Neural progenitor cell (in vitro differentiated cells): ENCODE data around the gene PRKRIP1. TPM values are rescaled to one million over a fixed set of nuclear protein-coding genes. Genes with fewer than 3 reads are reported as not detected.
"Not testable (repeated sequence)": the region's sequence is repeated elsewhere in the genome, so short reads cannot be mapped to it uniquely, and the experiment has no call there.

Experiments
- DNase-seq: peaks from one replicate; pipeline ENCODE4 v3.0.0-alpha.2; 2016; ENCODE audit warnings: low spot score
- H2AFZ ChIP-seq: fragments of 200-600 bp; sonication (generic); replicated peaks from 2 replicates; pipeline ENCODE4 v1.6.1; 2016; ENCODE audit warnings: antibody characterized with exemption
- H3F3A ChIP-seq: fragments of 200-600 bp; sonication (generic); 2 replicates; pipeline ENCODE4 v1.6.1; 2016; ENCODE audit warnings: antibody characterized with exemption, low read depth
- H3K27ac ChIP-seq: fragments of 200-600 bp; sonication (generic); 2 replicates; pipeline ENCODE4 v1.5.1; 2016; ENCODE audit warnings: mild to moderate bottlenecking
- H3K27me3 ChIP-seq: fragments of 200-600 bp; sonication (generic); 2 replicates; pipeline ENCODE4 v1.6.1; 2016; ENCODE audit warnings: mild to moderate bottlenecking, moderate library complexity
- H3K36me3 ChIP-seq: fragments of 200-600 bp; sonication (generic); 2 replicates; pipeline ENCODE4 v1.5.1; 2016
- H3K4me1 ChIP-seq: fragments of 200-600 bp; sonication (generic); 2 replicates; pipeline ENCODE4 v1.6.1; 2016; ENCODE audit warnings: mixed run types
- H3K4me2 ChIP-seq: fragments of 200-600 bp; sonication (generic); 2 replicates; pipeline ENCODE4 v1.6.1; 2016
- H3K4me3 ChIP-seq: fragments of 200-600 bp; sonication (generic); 2 replicates; pipeline ENCODE4 v1.5.1; 2016
- H3K79me2 ChIP-seq: fragments of 200-600 bp; sonication (generic); 2 replicates; pipeline ENCODE4 v1.6.1; 2016; ENCODE audit warnings: low read depth
- H3K9ac ChIP-seq: fragments of 200-600 bp; sonication (generic); 2 replicates; pipeline ENCODE4 v1.6.1; 2016
- H3K9me3 ChIP-seq: fragments of 200-600 bp; sonication (generic); 2 replicates; pipeline ENCODE4 v1.5.1; 2016; ENCODE audit warnings: low read depth
- H4K20me1 ChIP-seq: fragments of 200-600 bp; sonication (generic); 2 replicates; pipeline ENCODE4 v1.6.1; 2016; ENCODE audit warnings: low read depth
- H3K27ac Mint-ChIP-seq: 3 replicates; pipeline ENCODE4 v1.8.0; 2021; ENCODE audit warnings: mixed read lengths
- H3K27me3 Mint-ChIP-seq: 2 replicates; pipeline ENCODE4 v1.8.0; 2022; ENCODE audit warnings: low read depth, mild to moderate bottlenecking, inconsistent platforms, moderate library complexity, mixed read lengths; ENCODE audit not compliant: insufficient read depth
- H3K36me3 Mint-ChIP-seq: 3 replicates; pipeline ENCODE4 v1.8.0; 2021; ENCODE audit warnings: mixed read lengths
- H3K4me1 Mint-ChIP-seq: 3 replicates; pipeline ENCODE4 v1.8.0; 2021; ENCODE audit warnings: mixed read lengths
- H3K4me3 Mint-ChIP-seq: 3 replicates; pipeline ENCODE4 v1.8.0; 2021; ENCODE audit warnings: mild to moderate bottlenecking, moderate library complexity, mixed read lengths
- H3K9me3 Mint-ChIP-seq: 3 replicates; pipeline ENCODE4 v1.8.0; 2020; ENCODE audit warnings: mixed read lengths
- CTCF ChIP-seq: fragments of 200-600 bp; sonication (generic); IDR thresholded peaks from 2 replicates; pipeline ENCODE4 v1.5.1; 2017; ENCODE audit warnings: antibody characterized with exemption, mild to moderate bottlenecking
- EZH2 ChIP-seq: fragments of 200-600 bp; sonication (generic); IDR thresholded peaks from 2 replicates; pipeline ENCODE4 v1.6.1; 2017; ENCODE audit warnings: antibody characterized with exemption, mild to moderate bottlenecking, moderate library complexity
- EZH2phosphoT487 ChIP-seq: fragments of 200-600 bp; sonication (generic); IDR thresholded peaks from 2 replicates; pipeline ENCODE4 v1.6.1; 2017; ENCODE audit warnings: antibody characterized with exemption
- total RNA-seq: library from RNA; depleted of rRNA; stranded (reverse); fragments of >200 nt; gene quantifications from 2 replicates; pipeline ENCODE4 v1.2.3, GENCODE V29; 2015; ENCODE audit warnings: low replicate concordance

PRKRIP1 gene
- total RNA-seq, 1 donor from 2014 or later, result 29.1 TPM

- H3K4me1 Mint-ChIP-seq, result peaks cover 2% of the 10 kb centered on the region
- Histone ChIP-seq H3K36me3 (no peaks in the 10 kb centered on the region), H3K27ac (no peak overlapping the region), H3K4me2 (no peak overlapping the region), H3K4me3 (no peak overlapping the region), H4K20me1 (no peaks in the 10 kb centered on the region), H2AFZ (no peak overlapping the region), H3K9ac (no peak overlapping the region), H3K9me3 (no peaks in the 10 kb centered on the region), H3F3A (peaks cover 10% of the 10 kb centered on the region), H3K79me2 (no peaks in the 10 kb centered on the region), H3K4me1 (peaks cover 9% of the 10 kb centered on the region), H3K27me3 (no peaks in the 10 kb centered on the region)
- no peak for TF ChIP-seq EZH2phosphoT487
- no peak for TF ChIP-seq CTCF
- no peak for TF ChIP-seq EZH2
- H3K36me3 Mint-ChIP-seq, result peaks cover 6% of the 10 kb centered on the region
- H3K4me3 Mint-ChIP-seq, result no peak overlapping the region
- no peak for DNase-seq
- no peak overlapping the region for H3K27ac Mint-ChIP-seq
- H3K9me3 Mint-ChIP-seq, result no peaks in the 10 kb centered on the region
- peaks cover 2% of the 10 kb centered on the region for H3K27me3 Mint-ChIP-seq
Measured at GRCh38 chr7:102453319-102453718, 57.2 kb downstream of the PRKRIP1 start.

- peaks cover 2% of the 10 kb centered on the region for H3K27me3 Mint-ChIP-seq
- Histone ChIP-seq H3F3A (peaks cover 10% of the 10 kb centered on the region), H2AFZ (no peak overlapping the region), H3K4me1 (peaks cover 9% of the 10 kb centered on the region), H3K9me3 (no peaks in the 10 kb centered on the region), H4K20me1 (no peaks in the 10 kb centered on the region), H3K27ac (no peak overlapping the region), H3K4me2 (no peak overlapping the region), H3K27me3 (no peaks in the 10 kb centered on the region), H3K9ac (no peak overlapping the region), H3K36me3 (no peaks in the 10 kb centered on the region), H3K79me2 (no peaks in the 10 kb centered on the region), H3K4me3 (no peak overlapping the region)
- H3K4me1 Mint-ChIP-seq, result peaks cover 2% of the 10 kb centered on the region
- no peak overlapping the region for H3K27ac Mint-ChIP-seq
- no peak for DNase-seq
- H3K36me3 Mint-ChIP-seq, result peaks cover 2% of the 10 kb centered on the region
- H3K4me3 Mint-ChIP-seq, result no peak overlapping the region
- no peaks in the 10 kb centered on the region for H3K9me3 Mint-ChIP-seq
- TF ChIP-seq CTCF (no peak), EZH2phosphoT487 (no peak), EZH2 (no peak)
Measured at GRCh38 chr7:102454468-102454867, 58.3 kb downstream of the PRKRIP1 start.

GRCh38 chr7:102454932-102455331 lies 58.8 kb downstream of the PRKRIP1 start:
- H3K9ac ChIP-seq, H3K9me3 ChIP-seq, H3K27ac ChIP-seq, H3K27me3 ChIP-seq, H3K27ac Mint-ChIP-seq, H3K9me3 Mint-ChIP-seq, H3K36me3 ChIP-seq, H3K4me2 ChIP-seq, H3K4me3 Mint-ChIP-seq, H2AFZ ChIP-seq, H3K4me1 ChIP-seq, DNase-seq, H3K36me3 Mint-ChIP-seq, H3K79me2 ChIP-seq, H4K20me1 ChIP-seq, H3K4me1 Mint-ChIP-seq, H3K4me3 ChIP-seq, H3K27me3 Mint-ChIP-seq: not testable (repeated sequence)
- H3F3A ChIP-seq, result peaks cover 10% of the 10 kb centered on the region

- Histone ChIP-seq H2AFZ (no peak overlapping the region), H3K27me3 (no peaks in the 10 kb centered on the region), H3F3A (peaks cover 8% of the 10 kb centered on the region), H3K36me3 (no peaks in the 10 kb centered on the region), H4K20me1 (no peaks in the 10 kb centered on the region), H3K79me2 (no peaks in the 10 kb centered on the region), H3K27ac (no peak overlapping the region), H3K9ac (no peak overlapping the region), H3K4me3 (no peak overlapping the region), H3K4me2 (no peak overlapping the region), H3K4me1 (peaks cover 9% of the 10 kb centered on the region), H3K9me3 (no peaks in the 10 kb centered on the region)
- Mint-ChIP-seq H3K27me3 (peaks cover 2% of the 10 kb centered on the region), H3K9me3 (no peaks in the 10 kb centered on the region), H3K27ac (no peak overlapping the region), H3K4me1 (peaks cover 2% of the 10 kb centered on the region), H3K36me3 (peaks cover 2% of the 10 kb centered on the region), H3K4me3 (no peak overlapping the region)
- TF ChIP-seq EZH2phosphoT487, result no peak
- TF ChIP-seq EZH2, result no peak
- TF ChIP-seq CTCF, result no peak
- DNase-seq, result no peak
Measured at GRCh38 chr7:102455596-102455995, 59.4 kb downstream of the PRKRIP1 start.
